ENCODE data around the gene MEIS3.

The MEIS3 gene

DNA sequence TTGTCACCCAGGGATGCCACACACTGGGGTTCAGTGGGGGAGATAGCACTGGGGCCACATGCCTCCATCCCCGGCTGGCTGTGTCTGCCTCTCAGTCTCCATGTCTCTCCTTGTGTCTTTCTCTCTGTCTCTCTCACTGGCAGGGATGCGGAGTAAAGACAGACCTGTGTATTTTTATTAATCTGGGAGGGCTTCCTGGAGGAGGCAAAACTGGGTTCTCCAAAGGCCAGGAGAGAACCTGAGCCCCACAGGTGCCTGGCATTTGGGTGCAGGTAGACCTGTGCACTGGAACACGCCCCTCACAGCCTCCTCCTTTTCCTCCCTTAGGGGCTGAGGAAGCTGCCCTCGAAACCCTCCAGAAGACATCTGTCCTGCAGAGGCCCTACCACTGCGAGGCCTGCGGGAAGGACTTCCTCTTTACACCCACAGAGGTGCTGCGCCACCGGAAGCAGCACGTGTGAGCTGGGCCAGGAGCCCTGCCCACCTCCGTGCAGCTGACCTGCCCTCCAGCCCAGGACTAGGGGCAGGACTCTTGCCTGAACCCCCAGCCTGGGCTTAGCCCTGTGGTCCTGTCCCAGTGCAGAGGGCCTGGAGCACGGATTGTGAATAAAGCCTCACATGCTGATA, 37.6 kb downstream of the MEIS3 start:
- H2BK5ac ChIP-seq (ENCODE audit: low read depth, low read length, poor library complexity, severe bottlenecking): no peak overlapping the region
- H3K23ac ChIP-seq (ENCODE audit: low read length in 2 of 2): no peak overlapping the region
- H3K36me3 ChIP-seq (ENCODE audit: control insufficient read depth in 1 of 2, insufficient read depth in 2 of 2, low read depth in 1 of 2, low read length in 2 of 2): peaks cover 52 to 56% of the 10 kb centered on the region in 2 experiments
- H3K27me3 ChIP-seq (ENCODE audit: control insufficient read depth in 1 of 2, insufficient read depth in 1 of 2, low read length in 2 of 2): no peaks in the 10 kb centered on the region
- H3K4me1 ChIP-seq (ENCODE audit: control insufficient read depth, insufficient read depth, low read depth, low read length): peaks cover under 1% of the 10 kb centered on the region
- no peak overlapping the region for H3K4me3 ChIP-seq (ENCODE audit: insufficient read depth in 1 of 2, low read depth in 1 of 2, low read length in 2 of 2)
- H3K14ac ChIP-seq (ENCODE audit: low read length in 2 of 2): no peak overlapping the region
- no peak overlapping the region for H3K18ac ChIP-seq (ENCODE audit: low read depth in 1 of 2, low read length in 2 of 2)
- H2AFZ ChIP-seq (ENCODE audit: low read depth, low read length): no peak overlapping the region
- no peak overlapping the region for H2AK5ac ChIP-seq (ENCODE audit: low read length, severe bottlenecking)
- no peak overlapping the region for H2BK120ac ChIP-seq (ENCODE audit: low read depth, low read length)
- no peak overlapping the region for H2BK15ac ChIP-seq (ENCODE audit: low read depth, poor library complexity, severe bottlenecking)
- H3K4me2 ChIP-seq (ENCODE audit: low read length, poor library complexity, severe bottlenecking): no peak overlapping the region
- no peak overlapping the region for H2BK12ac ChIP-seq (ENCODE audit: low read length in 2 of 2)
- 95% methylated on average over 11 of the region's 11 CpGs for WGBS
- H3K9ac ChIP-seq (ENCODE audit: low read length): no peak overlapping the region
- no peaks in the 10 kb centered on the region for H3K9me3 ChIP-seq (ENCODE audit: control insufficient read depth, low read length)
- H3K27ac ChIP-seq (ENCODE audit: low read length, poor library complexity, severe bottlenecking): no peak overlapping the region
- DNase-seq: no peak
- H4K8ac ChIP-seq (ENCODE audit: low read length): no peak overlapping the region
- no peak overlapping the region for H4K91ac ChIP-seq (ENCODE audit: low read length)
- peaks cover 2% of the 10 kb centered on the region for H3K79me1 ChIP-seq (replicated peaks; ENCODE audit: low read length, poor library complexity, severe bottlenecking)
- no peak overlapping the region for H3K4ac ChIP-seq (ENCODE audit: low read depth in 1 of 2, low read length in 2 of 2)

DNA sequence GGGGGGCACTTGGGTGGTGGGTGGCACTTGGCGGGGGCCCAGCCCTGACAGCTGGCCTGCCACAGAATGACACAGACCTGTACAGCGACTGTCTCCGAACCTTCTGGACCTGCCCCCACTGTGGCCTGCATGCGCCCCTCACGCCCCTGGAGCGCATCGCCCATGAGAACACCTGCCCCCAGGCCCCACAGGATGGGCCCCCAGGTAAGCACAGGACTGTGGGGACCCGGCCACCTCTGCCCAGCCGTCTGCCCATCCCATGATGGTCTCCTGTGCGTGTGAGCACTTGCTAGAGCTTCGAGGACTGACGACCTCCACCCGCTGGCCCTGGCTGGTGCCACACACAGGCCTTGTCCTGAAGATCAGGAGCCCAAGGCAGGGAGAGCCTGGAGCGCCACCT, 38.2 kb downstream of the MEIS3 start:
- H2BK120ac ChIP-seq (ENCODE audit: low read depth, low read length): no peak overlapping the region
- H3K27me3 ChIP-seq (ENCODE audit: control insufficient read depth in 1 of 2, insufficient read depth in 1 of 2, low read length in 2 of 2): no peaks in the 10 kb centered on the region
- 95% methylated on average over 14 of the region's 14 CpGs for WGBS
- H3K9ac ChIP-seq (ENCODE audit: low read length): no peak overlapping the region
- H2BK5ac ChIP-seq (ENCODE audit: low read depth, low read length, poor library complexity, severe bottlenecking): no peak overlapping the region
- no peak overlapping the region for H3K14ac ChIP-seq (ENCODE audit: low read length in 2 of 2)
- no peak overlapping the region for H2AFZ ChIP-seq (ENCODE audit: low read depth, low read length)
- H3K4me3 ChIP-seq (ENCODE audit: insufficient read depth in 1 of 2, low read depth in 1 of 2, low read length in 2 of 2): no peak overlapping the region
- no peak overlapping the region for H3K4ac ChIP-seq (ENCODE audit: low read depth in 1 of 2, low read length in 2 of 2)
- no peak overlapping the region for H3K18ac ChIP-seq (ENCODE audit: low read depth in 1 of 2, low read length in 2 of 2)
- no peak overlapping the region for H4K91ac ChIP-seq (ENCODE audit: low read length)
- no peak overlapping the region for H3K4me2 ChIP-seq (ENCODE audit: low read length, poor library complexity, severe bottlenecking)
- no peaks in the 10 kb centered on the region for H3K9me3 ChIP-seq (ENCODE audit: control insufficient read depth, low read length)
- no peak overlapping the region for H3K27ac ChIP-seq (ENCODE audit: low read length, poor library complexity, severe bottlenecking)
- H3K23ac ChIP-seq (ENCODE audit: low read length in 2 of 2): no peak overlapping the region
- peaks cover 59 to 62% of the 10 kb centered on the region in 2 experiments for H3K36me3 ChIP-seq (ENCODE audit: control insufficient read depth in 1 of 2, insufficient read depth in 2 of 2, low read depth in 1 of 2, low read length in 2 of 2)
- peaks cover 7% of the 10 kb centered on the region for H3K4me1 ChIP-seq (ENCODE audit: control insufficient read depth, insufficient read depth, low read depth, low read length)
- peaks cover 2% of the 10 kb centered on the region for H3K79me1 ChIP-seq (replicated peaks; ENCODE audit: low read length, poor library complexity, severe bottlenecking)
- no peak overlapping the region for H2BK15ac ChIP-seq (ENCODE audit: low read depth, poor library complexity, severe bottlenecking)
- H4K8ac ChIP-seq (ENCODE audit: low read length): no peak overlapping the region
- no peak overlapping the region for H2AK5ac ChIP-seq (ENCODE audit: low read length, severe bottlenecking)
- no peak overlapping the region for H2BK12ac ChIP-seq (ENCODE audit: low read length in 2 of 2)
- DNase-seq: no peak

DNA sequence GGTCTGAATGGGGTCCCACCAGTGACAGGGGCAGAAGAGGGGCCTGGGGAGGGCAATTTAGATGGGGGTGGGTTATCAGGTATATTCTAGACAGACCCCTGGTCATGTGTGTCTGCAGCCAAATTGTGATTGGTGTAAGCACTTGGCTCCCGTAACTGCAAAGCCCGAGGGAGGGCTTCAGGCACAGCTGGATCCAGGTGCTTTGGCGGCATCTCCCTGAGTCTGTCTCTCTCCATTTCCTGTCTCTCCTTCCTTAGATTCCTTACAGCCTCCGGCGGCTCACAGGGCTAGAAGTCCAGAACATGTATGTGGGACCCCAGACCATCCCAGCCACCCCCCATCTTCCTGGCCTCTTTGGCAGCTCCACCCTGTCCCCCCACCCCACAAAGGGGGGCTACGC, 38.8 kb downstream of the MEIS3 start:
- Histone ChIP-seq H3K9ac (ENCODE audit: low read length) (no peak overlapping the region), H3K27me3 (ENCODE audit: control insufficient read depth in 1 of 2, insufficient read depth in 1 of 2, low read length in 2 of 2) (no peaks in the 10 kb centered on the region), H2BK15ac (ENCODE audit: low read depth, poor library complexity, severe bottlenecking) (no peak overlapping the region), H3K18ac (ENCODE audit: low read depth in 1 of 2, low read length in 2 of 2) (no peak overlapping the region), H2AFZ (ENCODE audit: low read depth, low read length) (no peak overlapping the region), H3K4ac (ENCODE audit: low read depth in 1 of 2, low read length in 2 of 2) (no peak overlapping the region), H2BK12ac (ENCODE audit: low read length in 2 of 2) (no peak overlapping the region), H3K4me1 (ENCODE audit: control insufficient read depth, insufficient read depth, low read depth, low read length) (peaks cover 8% of the 10 kb centered on the region), H2BK120ac (ENCODE audit: low read depth, low read length) (no peak overlapping the region), H3K14ac (ENCODE audit: low read length in 2 of 2) (no peak overlapping the region), H2AK5ac (ENCODE audit: low read length, severe bottlenecking) (no peak overlapping the region), H4K91ac (ENCODE audit: low read length) (no peak overlapping the region), H3K4me3 (ENCODE audit: insufficient read depth in 1 of 2, low read depth in 1 of 2, low read length in 2 of 2) (no peak overlapping the region), H3K23ac (ENCODE audit: low read length in 2 of 2) (no peak overlapping the region), H3K9me3 (ENCODE audit: control insufficient read depth, low read length) (no peaks in the 10 kb centered on the region), H2BK5ac (ENCODE audit: low read depth, low read length, poor library complexity, severe bottlenecking) (no peak overlapping the region), H3K4me2 (ENCODE audit: low read length, poor library complexity, severe bottlenecking) (no peak overlapping the region), H3K36me3 (ENCODE audit: control insufficient read depth in 1 of 2, insufficient read depth in 2 of 2, low read depth in 1 of 2, low read length in 2 of 2) (peaks cover 64 to 68% of the 10 kb centered on the region in 2 experiments), H4K8ac (ENCODE audit: low read length) (no peak overlapping the region), H3K27ac (ENCODE audit: low read length, poor library complexity, severe bottlenecking) (no peak overlapping the region), H3K79me1 (replicated peaks; ENCODE audit: low read length, poor library complexity, severe bottlenecking) (peaks cover 8% of the 10 kb centered on the region)
- no peak for DNase-seq
- WGBS: 96% methylated on average over 6 of the region's 6 CpGs

DNA sequence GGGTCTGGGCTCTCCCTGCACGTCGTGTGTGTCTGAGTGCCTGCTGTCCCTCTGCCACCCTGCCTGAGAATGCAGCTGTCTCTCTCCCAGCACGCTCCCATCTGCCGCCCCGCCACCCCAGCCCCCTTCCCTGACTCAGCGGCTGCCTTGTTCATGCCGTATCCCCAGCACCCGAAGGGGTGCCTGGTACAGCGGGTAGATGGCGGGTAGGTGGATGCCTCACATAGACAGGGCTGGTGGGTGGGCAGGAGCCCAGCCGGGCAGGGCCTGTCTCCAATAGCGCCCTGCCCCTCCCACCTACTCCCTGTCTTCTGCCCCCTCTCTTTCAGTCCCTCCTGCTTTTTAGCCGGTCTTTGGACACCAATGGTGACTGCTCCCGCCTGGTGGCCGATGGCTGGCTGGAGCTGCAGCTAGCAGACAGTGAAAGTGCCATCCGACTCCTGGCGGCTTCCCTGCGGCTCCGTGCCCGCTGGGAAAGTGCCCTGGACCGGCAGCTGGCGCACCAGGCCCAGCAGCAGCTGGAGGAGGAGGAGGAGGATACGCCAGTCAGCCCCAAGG, 39.9 kb downstream of the MEIS3 start:
- no peak overlapping the region for H3K18ac ChIP-seq (ENCODE audit: low read depth in 1 of 2, low read length in 2 of 2)
- H4K91ac ChIP-seq (ENCODE audit: low read length): no peak overlapping the region
- H2BK120ac ChIP-seq (ENCODE audit: low read depth, low read length): no peak overlapping the region
- H3K14ac ChIP-seq (ENCODE audit: low read length in 2 of 2): no peak overlapping the region
- H3K23ac ChIP-seq (ENCODE audit: low read length in 2 of 2): no peak overlapping the region
- H3K9me3 ChIP-seq (ENCODE audit: control insufficient read depth, low read length): no peaks in the 10 kb centered on the region
- no peak for DNase-seq
- H3K4me3 ChIP-seq (ENCODE audit: insufficient read depth in 1 of 2, low read depth in 1 of 2, low read length in 2 of 2): no peak overlapping the region
- no peak overlapping the region for H2BK12ac ChIP-seq (ENCODE audit: low read length in 2 of 2)
- H3K27ac ChIP-seq (ENCODE audit: low read length, poor library complexity, severe bottlenecking): no peak overlapping the region
- 98% methylated on average over 23 of the region's 23 CpGs for WGBS
- no peak overlapping the region for H2BK5ac ChIP-seq (ENCODE audit: low read depth, low read length, poor library complexity, severe bottlenecking)
- no peak overlapping the region for H4K8ac ChIP-seq (ENCODE audit: low read length)
- H3K27me3 ChIP-seq (ENCODE audit: control insufficient read depth in 1 of 2, insufficient read depth in 1 of 2, low read length in 2 of 2): no peaks in the 10 kb centered on the region
- H3K4me1 ChIP-seq (ENCODE audit: control insufficient read depth, insufficient read depth, low read depth, low read length): peaks cover 13% of the 10 kb centered on the region
- H2AFZ ChIP-seq (ENCODE audit: low read depth, low read length): no peak overlapping the region
- H2BK15ac ChIP-seq (ENCODE audit: low read depth, poor library complexity, severe bottlenecking): no peak overlapping the region
- peaks cover 75 to 79% of the 10 kb centered on the region in 2 experiments for H3K36me3 ChIP-seq (ENCODE audit: control insufficient read depth in 1 of 2, insufficient read depth in 2 of 2, low read depth in 1 of 2, low read length in 2 of 2)
- peaks cover 16% of the 10 kb centered on the region for H3K79me1 ChIP-seq (replicated peaks; ENCODE audit: low read length, poor library complexity, severe bottlenecking)
- H3K4me2 ChIP-seq (ENCODE audit: low read length, poor library complexity, severe bottlenecking): no peak overlapping the region
- H3K9ac ChIP-seq (ENCODE audit: low read length): no peak overlapping the region
- no peak overlapping the region for H3K4ac ChIP-seq (ENCODE audit: low read depth in 1 of 2, low read length in 2 of 2)
- H2AK5ac ChIP-seq (ENCODE audit: low read length, severe bottlenecking): no peak overlapping the region

Data from mesenchymal stem cell (in vitro differentiated cells and primary cell).